Central memory CD8-positive, alpha-beta T cell (primary cell): Measurements from ENCODE around the gene NXPE3.

ENCODE experiments used
- ATAC-seq: fragments of 150-1000 bp; cut with Tn5 transposase; replicated peaks from 2 replicates; pipeline ENCODE4 v1.10.0; 2022; ENCODE audit warnings: mild to moderate bottlenecking, moderate FRiP score, moderate number of reproducible peaks; ENCODE audit not compliant: poor library complexity, severe bottlenecking; ENCODE audit errors: extremely low read depth
- DNase-seq, 2 donors: peaks; one replicate each; pipeline ENCODE4 v3.0.0; 2021; ENCODE audit warnings: low spot score in 2 of 2
- H3K27ac Mint-ChIP-seq: one replicate; pipeline ENCODE4 v1.8.0; 2022; ENCODE audit warnings: low read depth, mild to moderate bottlenecking, moderate library complexity, mixed read lengths
- H3K27me3 Mint-ChIP-seq: one replicate; pipeline ENCODE4 v1.8.0; 2022; ENCODE audit warnings: mixed read lengths
- H3K36me3 Mint-ChIP-seq: one replicate; pipeline ENCODE4 v1.8.0; 2022; ENCODE audit warnings: mild to moderate bottlenecking, moderate library complexity, mixed read lengths; ENCODE audit not compliant: insufficient read depth
- H3K4me1 Mint-ChIP-seq: one replicate; pipeline ENCODE4 v1.8.0; 2022; ENCODE audit warnings: mixed read lengths
- H3K4me3 Mint-ChIP-seq: one replicate; pipeline ENCODE4 v1.8.0; 2022; ENCODE audit warnings: mild to moderate bottlenecking, moderate library complexity, mixed read lengths
- H3K9me3 Mint-ChIP-seq: one replicate; pipeline ENCODE4 v1.8.0; 2022; ENCODE audit warnings: mixed read lengths

The NXPE3 gene

GRCh38 chr3:101807888-101808287 is 28.9 kb downstream of the NXPE3 start:
- Mint-ChIP-seq H3K36me3 (peaks cover 31% of the 10 kb centered on the region), H3K4me3 (no peak overlapping the region), H3K27me3 (no peaks in the 10 kb centered on the region), H3K4me1 (peaks cover 19% of the 10 kb centered on the region), H3K27ac (no peak overlapping the region), H3K9me3 (no peaks in the 10 kb centered on the region)
- ATAC-seq = no peak
- no peak for DNase-seq

- H3K36me3 Mint-ChIP-seq = peaks cover 18% of the 10 kb centered on the region
- H3K4me3 Mint-ChIP-seq = no peak overlapping the region
- H3K9me3 Mint-ChIP-seq = no peaks in the 10 kb centered on the region
- peaks cover 12% of the 10 kb centered on the region for H3K4me1 Mint-ChIP-seq
- peak; percentile 53 for ATAC-seq
- peak overlapping the region; percentile 38 for H3K27ac Mint-ChIP-seq
- no peaks in the 10 kb centered on the region for H3K27me3 Mint-ChIP-seq
- no peak for DNase-seq
Measured at GRCh38 chr3:101809178-101810021, 30.4 kb downstream of the NXPE3 start.

- H3K4me3 Mint-ChIP-seq = no peak overlapping the region
- peaks cover 15% of the 10 kb centered on the region for H3K36me3 Mint-ChIP-seq
- peak overlapping the region; percentile 38 for H3K27ac Mint-ChIP-seq
- no peak for ATAC-seq
- DNase-seq = no peak
- peaks cover 12% of the 10 kb centered on the region for H3K4me1 Mint-ChIP-seq
- H3K9me3 Mint-ChIP-seq = no peaks in the 10 kb centered on the region
- no peaks in the 10 kb centered on the region for H3K27me3 Mint-ChIP-seq
Measured at GRCh38 chr3:101810022-101810418, 31.0 kb downstream of the NXPE3 start.

GRCh38 chr3:101811875-101812274 is 32.9 kb downstream of the NXPE3 start:
- DNase-seq (no peak), ATAC-seq (no peak)
- Mint-ChIP-seq H3K9me3 (no peaks in the 10 kb centered on the region), H3K4me3 (no peak overlapping the region), H3K4me1 (peaks cover 12% of the 10 kb centered on the region), H3K27me3 (no peaks in the 10 kb centered on the region), H3K27ac (no peak overlapping the region), H3K36me3 (peaks cover 12% of the 10 kb centered on the region)

- Mint-ChIP-seq H3K4me1 (peaks cover 12% of the 10 kb centered on the region), H3K9me3 (no peaks in the 10 kb centered on the region), H3K36me3 (peaks cover 13% of the 10 kb centered on the region), H3K4me3 (no peak overlapping the region), H3K27me3 (no peaks in the 10 kb centered on the region), H3K27ac (no peak overlapping the region)
- ATAC-seq (no peak), DNase-seq (no peak)
Measured at GRCh38 chr3:101812895-101813294, 33.9 kb downstream of the NXPE3 start.

- peaks cover 9% of the 10 kb centered on the region for H3K4me1 Mint-ChIP-seq
- no peak for ATAC-seq
- DNase-seq = no peak
- H3K27me3 Mint-ChIP-seq = no peaks in the 10 kb centered on the region
- no peak overlapping the region for H3K27ac Mint-ChIP-seq
- peaks cover 17% of the 10 kb centered on the region for H3K36me3 Mint-ChIP-seq
- H3K4me3 Mint-ChIP-seq = no peak overlapping the region
- H3K9me3 Mint-ChIP-seq = no peaks in the 10 kb centered on the region
Measured at GRCh38 chr3:101813817-101814440, 34.9 kb downstream of the NXPE3 start.

GRCh38 chr3:101814835-101815234 is 35.8 kb downstream of the NXPE3 start:
- Mint-ChIP-seq H3K27ac (no peak overlapping the region), H3K4me1 (peaks cover under 1% of the 10 kb centered on the region), H3K36me3 (peaks cover 18% of the 10 kb centered on the region)

GRCh38 chr3:101816215-101817149 is 37.5 kb downstream of the NXPE3 start:
- no peak for DNase-seq
- no peaks in the 10 kb centered on the region for H3K9me3 Mint-ChIP-seq
- no peaks in the 10 kb centered on the region for H3K4me1 Mint-ChIP-seq
- H3K27ac Mint-ChIP-seq = no peak overlapping the region
- no peaks in the 10 kb centered on the region for H3K27me3 Mint-ChIP-seq
- no peak overlapping the region for H3K4me3 Mint-ChIP-seq
- ATAC-seq = no peak
- peaks cover 15% of the 10 kb centered on the region for H3K36me3 Mint-ChIP-seq

More at GRCh38 chr3:101814835-101815234, 35.8 kb downstream of the NXPE3 start:
- no peaks in the 10 kb centered on the region for H3K9me3 Mint-ChIP-seq
- H3K27me3 Mint-ChIP-seq = no peaks in the 10 kb centered on the region
- ATAC-seq = no peak
- DNase-seq = no peak
- no peak overlapping the region for H3K4me3 Mint-ChIP-seq

GRCh38 chr3:101817992-101818391 is 39.0 kb downstream of the NXPE3 start:
- Mint-ChIP-seq H3K4me3 (no peak overlapping the region), H3K27me3 (no peaks in the 10 kb centered on the region), H3K9me3 (no peaks in the 10 kb centered on the region), H3K36me3 (peaks cover 16% of the 10 kb centered on the region), H3K27ac (no peak overlapping the region), H3K4me1 (no peaks in the 10 kb centered on the region)
- DNase-seq = no peak
- ATAC-seq = no peak

- peaks cover 16% of the 10 kb centered on the region for H3K36me3 Mint-ChIP-seq
Measured at GRCh38 chr3:101819649-101820206, 40.7 kb downstream of the NXPE3 start.

GRCh38 chr3:101821503-101821902 is 42.5 kb downstream of the NXPE3 start:
- Mint-ChIP-seq H3K9me3 (no peaks in the 10 kb centered on the region), H3K4me3 (no peak overlapping the region), H3K27me3 (no peaks in the 10 kb centered on the region), H3K4me1 (peaks cover 7% of the 10 kb centered on the region), H3K27ac (no peak overlapping the region), H3K36me3 (peaks cover 14% of the 10 kb centered on the region)
- ATAC-seq (no peak), DNase-seq (no peak)

More at GRCh38 chr3:101819649-101820206, 40.7 kb downstream of the NXPE3 start:
- Mint-ChIP-seq H3K27ac (no peak overlapping the region), H3K9me3 (no peaks in the 10 kb centered on the region), H3K4me3 (no peak overlapping the region), H3K27me3 (no peaks in the 10 kb centered on the region), H3K4me1 (no peaks in the 10 kb centered on the region)
- no peak for DNase-seq
- no peak for ATAC-seq

- Mint-ChIP-seq H3K36me3 (peaks cover 14% of the 10 kb centered on the region), H3K27me3 (no peaks in the 10 kb centered on the region), H3K9me3 (no peaks in the 10 kb centered on the region), H3K4me1 (peaks cover 24% of the 10 kb centered on the region), H3K4me3 (no peak overlapping the region), H3K27ac (no peak overlapping the region)
- no peak for ATAC-seq
- DNase-seq = no peak
Measured at GRCh38 chr3:101823525-101823924, 44.5 kb downstream of the NXPE3 start.
